HG03558 (cell line): Measurements from ENCODE around the gene COBL.
"Not testable (repeated sequence)": the region's sequence is repeated elsewhere in the genome, so short reads cannot be mapped to it uniquely, and the experiment has no call there.

Experiments used
- ATAC-seq: cut with Tn5 transposase; IDR thresholded peaks from one replicate; pipeline ENCODE4 v1.9.1; 2021; ENCODE audit warnings: moderate number of reproducible peaks; ENCODE audit not compliant: unreplicated experiment; ENCODE audit errors: extremely low read depth

Gene COBL

DNA sequence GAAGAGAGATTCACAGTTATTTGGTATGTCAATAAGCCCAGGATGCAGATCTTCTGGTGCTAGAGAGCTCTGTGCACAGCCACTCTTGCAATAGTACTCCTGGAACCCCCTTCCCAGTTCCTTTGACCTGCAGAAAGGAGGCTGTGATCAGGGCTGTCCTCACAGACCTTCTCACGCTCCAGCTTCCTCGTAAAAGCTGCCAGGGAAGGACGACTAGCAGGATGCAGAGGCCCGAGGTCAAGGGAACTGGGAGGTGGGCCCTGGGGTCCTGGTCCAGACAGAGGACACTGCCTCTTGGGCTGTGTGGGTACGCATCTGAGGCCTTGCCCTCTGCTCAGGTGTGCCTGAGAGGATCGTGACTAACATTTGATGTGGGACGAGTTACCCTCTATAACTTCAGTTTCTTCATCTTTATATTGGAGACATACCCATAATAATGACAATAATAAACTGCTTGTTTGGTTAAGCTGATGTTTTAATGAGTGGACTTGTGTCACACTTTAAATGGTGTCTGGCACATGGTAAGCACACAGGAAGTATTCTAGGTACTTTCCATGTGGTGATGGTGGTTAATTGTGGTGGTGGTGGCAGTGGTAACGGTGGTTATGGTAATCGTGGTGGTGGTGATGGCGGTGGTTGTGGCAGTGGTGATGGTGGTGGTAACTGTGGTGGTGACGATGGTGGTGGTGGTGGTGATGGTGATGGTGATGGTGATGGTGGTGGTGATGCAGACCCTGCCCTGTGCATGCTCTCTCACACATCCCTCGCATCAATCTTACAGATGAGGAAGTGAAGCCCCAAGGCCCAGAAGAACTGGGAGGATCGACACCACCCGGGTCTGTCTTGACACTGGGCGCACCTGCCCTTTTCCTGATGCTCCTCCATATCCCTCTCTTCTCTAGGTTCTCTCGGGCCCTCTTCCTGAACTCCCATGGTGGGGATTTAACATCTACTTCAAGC is 298.8 kb downstream of the COBL start:
- ATAC-seq, result no peak

DNA sequence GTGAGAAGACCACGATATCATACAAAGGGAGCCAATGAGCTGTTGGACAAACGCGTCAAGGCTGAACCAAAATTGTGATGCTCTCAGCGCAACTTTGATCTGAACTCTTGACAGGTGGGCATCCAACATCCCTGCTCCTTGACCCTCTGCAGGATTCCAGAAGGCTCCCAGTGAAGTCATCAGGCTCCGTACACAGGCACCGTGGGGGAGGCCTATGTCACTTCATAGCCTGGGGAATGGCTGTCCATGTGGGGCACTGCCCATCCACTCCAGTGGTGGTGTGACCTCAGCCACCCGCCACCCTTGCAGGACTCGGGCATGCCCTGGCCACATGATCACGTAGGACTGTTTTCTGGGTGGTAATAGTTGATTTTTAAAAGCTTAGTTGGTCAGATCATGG is 300.1 kb downstream of the COBL start:
- no peak for ATAC-seq

DNA sequence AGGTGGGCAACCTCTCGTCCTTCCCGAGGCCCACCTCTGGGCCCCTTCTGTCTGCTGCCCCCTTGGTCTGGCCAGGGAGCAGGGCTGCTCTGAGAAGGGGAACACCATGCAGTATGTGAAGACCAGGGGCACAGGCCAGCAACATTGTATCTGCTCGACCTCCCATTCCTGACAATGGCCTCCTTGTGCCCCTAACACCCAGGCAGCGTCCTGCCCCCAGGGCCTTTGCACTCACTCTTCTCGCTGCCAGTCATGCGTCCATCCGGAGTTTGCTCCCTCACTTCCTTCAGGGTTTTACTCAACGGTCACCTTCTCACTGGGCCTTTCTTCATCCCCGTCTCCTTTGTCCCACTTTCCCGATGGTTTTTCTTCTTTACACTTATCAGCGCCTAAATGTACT is 301.0 kb downstream of the COBL start:
- no peak for ATAC-seq

DNA sequence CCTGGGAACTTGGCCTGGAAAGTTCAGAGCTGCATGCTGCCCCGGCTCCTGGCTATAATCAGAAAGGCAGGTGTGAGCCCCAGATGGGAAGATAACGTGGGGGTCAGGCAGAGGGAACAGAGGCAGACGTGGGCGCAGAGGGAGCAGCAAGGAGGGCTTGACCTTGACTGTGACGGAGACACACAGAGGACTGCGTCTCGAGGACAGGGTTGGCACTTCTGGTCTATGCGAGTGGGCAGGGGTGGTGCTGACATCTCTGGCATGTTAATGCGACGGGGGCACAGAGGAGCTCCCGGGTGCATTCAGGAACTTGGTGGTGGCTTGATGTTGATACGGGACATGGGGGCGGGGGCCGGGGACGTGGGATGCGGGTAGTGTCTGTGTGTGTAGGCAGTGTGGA is 301.8 kb downstream of the COBL start:
- ATAC-seq, result no peak

DNA sequence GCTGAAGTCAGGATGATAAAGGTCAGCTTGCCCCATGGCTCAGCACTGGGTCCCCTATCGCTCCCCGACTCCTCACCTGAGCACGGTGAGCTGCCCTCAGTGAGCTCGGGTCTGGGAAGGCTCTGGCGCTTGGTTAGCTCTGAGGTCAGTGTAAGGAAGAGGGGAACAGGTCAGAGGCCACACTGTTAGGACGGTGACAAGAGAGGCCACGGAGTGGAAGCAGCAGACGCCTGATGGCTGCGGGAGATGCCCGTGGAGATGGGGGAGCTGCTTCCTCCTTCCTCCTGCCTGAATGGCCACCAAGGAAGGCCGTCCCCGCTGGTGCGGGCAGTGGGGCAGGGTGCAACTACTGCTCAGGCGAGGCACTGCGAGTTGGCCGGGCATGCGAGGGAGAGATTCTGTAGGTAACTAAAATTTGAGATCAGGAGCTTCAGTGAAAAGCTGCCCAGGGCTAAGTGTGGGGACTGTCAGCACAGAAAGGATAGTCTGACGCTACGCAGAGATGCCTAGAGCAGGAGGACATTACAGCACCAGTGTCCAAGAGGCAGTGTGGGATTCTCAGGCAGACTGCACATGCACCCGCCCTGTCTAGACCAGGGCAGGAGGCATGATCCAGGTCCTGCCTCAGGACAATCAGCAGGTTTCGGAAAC is 302.6 kb downstream of the COBL start:
- no peak for ATAC-seq

DNA sequence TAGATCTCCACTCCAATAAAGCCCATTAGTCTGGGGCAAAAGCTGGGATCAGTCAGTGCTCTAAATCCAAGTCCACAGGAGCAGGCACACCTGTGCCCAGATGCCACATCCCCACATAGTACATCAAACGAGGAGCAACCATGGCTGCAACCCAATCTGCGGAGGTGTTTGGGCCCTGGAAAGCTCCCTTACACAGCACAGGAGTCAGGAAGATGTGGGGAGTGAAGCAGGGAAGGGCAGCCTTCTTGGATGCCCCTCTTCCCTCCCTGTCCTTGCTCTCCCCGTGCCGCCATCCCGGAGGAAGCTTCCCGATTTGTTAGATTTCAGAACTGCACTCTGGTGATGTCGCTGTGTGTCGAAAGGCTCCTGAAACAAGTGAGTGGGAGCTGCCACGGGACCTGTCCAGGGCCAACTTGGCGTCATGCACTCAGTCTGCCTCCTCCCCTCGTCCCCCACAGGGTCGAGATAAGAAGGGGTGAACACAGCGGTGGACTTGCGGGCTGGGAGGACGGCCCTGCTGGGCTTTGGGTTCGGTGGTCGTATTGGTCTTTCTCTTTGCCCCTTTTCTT is 303.3 kb downstream of the COBL start:
- ATAC-seq, result no peak

DNA sequence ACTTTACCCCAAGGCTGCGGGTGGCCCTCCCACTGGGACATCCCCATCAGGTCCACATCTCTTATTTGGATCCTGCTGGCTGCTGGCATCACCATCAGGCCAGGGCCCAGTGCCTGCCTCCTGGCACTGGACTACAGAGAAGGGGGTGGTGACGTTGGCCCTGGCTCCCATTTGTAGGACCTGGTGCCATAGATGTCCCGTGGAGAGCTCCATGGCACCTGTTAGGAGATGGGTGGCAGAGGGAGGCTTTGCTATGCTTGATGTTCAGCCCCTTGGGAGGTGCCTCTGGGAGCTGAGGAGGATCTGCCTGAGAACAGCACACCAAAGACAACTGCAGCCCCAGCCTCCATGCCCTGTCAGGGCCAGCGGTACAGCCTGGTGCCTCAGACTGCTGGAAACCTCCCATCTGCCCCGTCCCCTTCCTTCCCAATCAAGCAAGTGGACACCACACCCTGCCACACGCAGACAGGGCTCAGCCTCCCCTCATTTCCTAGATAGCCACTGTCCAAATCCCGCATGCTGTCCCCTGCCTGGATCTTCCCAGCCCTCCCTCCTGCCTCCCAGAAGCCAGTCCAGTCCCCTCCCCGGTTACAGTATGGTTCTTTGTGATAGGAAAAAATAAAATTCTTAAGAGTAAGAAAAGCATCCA is 303.9 kb downstream of the COBL start:
- no peak for ATAC-seq

DNA sequence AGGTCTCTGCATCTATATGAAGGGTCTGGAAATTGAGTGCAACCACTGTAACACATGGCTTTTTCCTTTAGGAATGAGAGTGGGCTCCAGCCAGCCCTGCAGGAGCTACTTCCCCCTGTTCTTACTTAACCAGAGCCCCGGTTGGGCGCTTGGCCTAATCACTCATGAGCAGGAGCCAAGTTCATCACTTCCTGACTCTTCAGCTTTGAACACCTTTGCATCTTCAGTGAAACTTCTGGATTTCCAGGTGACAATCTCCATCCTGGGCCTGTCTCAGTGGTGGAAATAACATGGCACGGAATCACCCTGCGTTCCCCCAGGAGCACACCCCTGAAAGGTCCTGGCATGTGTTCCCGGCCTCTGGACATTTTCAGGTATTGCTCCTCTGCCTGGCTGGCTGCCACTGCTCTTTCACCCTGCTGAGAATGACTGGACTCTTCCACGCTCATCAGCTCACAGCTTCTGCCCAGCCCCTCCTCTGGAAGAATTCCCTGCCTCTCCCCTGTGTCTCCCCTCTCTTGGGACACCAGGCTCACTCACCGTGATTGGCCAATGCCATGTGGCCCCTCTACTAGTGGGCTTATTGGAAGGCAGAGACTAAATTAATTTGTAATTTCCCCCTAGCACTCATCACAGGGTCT is 304.8 kb downstream of the COBL start:
- no peak for ATAC-seq

DNA sequence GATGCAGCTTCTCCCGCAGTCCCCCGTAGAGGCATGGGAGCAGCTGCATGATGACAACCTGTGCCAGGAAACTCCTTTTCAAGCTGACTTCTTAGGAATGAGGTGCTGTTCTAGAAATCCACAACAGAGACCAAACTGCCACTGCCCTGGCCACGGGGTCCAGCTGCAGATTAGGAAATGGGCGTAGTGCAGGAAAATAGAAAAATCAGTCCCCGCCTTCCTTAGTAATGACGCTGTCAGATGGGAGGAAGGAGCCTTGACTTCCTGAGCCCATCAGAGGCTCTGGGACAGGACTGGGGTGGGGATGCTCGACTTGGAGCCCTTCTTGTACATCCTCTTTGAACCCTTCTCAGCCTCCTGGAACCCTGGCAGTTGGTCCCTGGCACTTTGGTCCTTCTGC is 306.1 kb downstream of the COBL start:
- ATAC-seq, result no peak

DNA sequence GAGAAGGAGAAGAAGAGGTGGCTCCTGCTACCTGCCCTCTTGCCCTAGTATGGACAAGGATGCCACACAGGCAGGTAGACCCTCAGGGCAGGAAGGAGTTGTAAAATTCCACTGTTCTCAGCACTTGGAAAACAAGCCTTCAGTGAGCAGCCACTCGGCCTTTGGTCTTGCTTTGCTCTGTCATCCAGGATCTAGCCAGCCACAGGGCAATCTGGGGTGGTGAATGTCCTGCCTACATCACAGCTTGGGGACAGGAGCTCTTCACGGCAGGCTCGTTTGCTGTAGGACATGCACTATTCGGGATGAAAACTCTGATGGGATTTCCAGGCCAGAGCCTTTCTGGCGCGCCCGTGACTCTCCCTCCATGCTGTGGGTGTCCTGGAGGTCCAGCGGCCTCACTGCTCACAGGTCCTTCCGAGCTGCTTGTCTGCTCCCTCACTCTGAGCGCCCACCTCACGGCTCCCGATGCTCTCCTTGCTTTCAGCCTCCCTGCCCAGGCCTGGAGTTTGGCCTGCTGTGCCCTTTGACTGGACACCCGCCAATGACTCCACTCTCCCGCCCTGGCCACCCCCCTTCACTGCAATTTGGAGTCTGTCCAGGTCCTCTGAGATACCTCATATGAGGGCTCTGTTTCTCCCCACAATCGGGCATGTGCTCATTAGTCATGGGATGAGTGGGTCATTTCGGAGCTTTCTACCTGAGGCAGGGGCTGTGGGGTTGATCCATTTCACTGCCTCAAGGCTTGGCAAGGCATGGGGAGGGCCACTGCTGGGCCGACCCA is 306.7 kb downstream of the COBL start:
- no peak for ATAC-seq

DNA sequence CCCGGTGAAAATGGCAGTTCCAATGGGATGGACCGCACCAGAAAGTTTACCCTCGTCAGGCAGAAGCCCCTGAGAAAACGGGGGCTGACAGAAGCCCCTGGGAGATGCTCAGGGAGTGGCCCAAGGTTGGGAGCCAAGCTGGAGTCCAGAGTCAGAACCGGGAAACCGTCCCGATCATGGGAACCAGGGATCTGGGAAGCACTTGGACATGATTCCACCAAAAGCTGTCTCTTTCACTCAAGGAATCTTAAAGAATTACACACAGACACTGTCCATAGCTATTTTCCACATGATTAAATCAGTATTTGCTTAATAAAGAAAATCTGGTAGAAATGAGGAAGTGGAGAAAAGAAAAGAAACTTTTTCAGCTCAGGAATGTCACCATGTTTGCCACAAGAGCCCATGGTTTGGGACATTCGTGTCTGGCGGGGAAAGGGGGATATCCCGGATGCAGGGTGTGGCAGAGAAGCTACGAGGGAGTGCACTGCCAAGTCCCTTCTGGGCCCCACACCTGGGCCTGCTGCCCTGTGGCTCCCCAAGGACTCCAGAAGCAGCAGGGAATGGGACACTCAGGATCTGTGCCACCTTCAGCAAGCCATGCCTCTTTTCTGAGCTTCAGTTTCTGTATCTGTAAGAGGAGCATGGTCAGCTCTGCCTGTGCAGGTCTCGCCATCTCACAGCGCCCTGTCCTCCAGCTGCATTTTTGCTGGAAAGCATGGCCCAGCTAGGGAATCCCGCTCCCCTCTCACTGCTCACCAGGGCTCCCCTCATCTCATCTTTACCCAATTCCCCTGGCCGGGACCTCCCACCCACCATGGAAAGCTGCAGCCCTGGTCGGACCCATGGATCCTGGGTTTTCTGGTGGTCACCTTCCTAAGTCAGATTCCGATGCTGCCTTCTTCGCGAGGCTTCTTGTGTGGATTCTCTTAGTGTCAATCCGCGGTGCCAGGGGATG is 308.8 kb downstream of the COBL start:
- ATAC-seq, result no peak

DNA sequence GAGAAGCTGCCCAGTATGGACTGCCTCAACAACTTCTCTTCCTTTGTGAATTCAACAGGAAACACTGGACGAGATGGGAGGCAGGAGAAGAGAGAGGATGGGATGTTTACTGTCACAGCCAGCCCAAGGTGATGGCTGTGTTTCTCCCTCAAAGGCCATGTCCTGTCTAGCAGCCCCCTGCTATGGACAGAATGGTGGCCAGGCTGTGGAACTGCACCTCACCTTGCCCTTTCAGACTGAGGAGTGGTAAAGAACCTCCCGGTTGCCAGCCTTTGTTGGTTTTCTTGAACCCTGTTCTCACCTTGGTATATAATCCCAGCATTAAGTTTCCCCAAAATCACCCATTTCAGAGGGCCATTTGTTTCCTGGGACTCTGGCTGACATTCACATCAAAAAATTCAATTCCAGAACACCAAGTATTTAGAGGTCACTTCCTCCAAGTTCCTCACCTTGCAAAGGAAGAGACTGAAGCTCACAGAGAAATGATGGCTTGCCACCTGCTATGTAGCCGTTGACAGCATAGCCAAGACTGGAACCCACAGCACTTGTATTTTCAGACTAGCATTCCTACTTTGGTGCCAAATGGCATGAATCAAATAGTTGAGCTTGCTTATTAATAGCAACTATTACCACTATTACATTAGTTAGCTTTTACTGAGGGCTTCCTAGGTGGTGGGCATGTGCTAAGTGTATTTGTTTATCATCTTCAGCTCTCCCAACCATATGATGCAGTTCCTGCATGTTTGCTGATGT is 309.9 kb downstream of the COBL start:
- ATAC-seq, result no peak

DNA sequence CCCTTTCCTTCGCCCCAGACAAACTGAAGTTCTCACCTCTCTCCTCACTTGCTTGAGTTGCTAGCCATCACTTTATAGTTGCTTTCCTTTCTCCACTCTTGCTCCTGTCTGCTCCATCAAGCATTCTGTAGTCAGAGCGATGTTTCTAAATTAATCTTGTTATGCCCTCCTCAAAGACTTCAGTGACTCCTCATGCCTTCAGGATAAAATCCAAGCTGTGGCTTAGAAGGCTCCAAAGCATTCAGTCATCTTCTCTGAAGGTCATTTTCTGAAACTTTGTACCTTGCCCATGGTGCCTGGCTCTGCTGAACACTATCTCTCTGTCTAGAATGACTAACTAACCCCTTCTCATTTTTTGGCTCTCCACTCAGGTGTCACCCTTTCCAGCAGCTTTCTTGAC is 311.5 kb downstream of the COBL start:
- ATAC-seq, result no peak

DNA sequence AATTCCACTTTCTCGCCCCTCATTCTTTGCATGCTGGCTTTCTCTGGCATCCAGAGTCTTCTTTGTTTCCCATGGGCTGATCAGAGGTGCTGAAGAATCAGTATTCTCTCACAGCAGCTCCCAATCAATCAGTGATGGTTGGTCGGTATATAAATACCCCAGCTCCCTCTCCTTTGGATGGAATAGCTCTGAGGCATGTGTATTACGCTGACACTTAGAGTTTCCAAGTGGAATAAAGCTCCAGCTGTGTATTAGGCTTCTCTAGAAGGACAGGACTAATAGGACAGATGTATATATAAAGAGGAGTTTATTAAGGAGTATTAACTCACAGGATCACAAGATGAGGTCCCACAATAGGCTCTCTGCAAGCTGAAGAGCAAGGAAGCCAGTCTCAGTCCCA is 315.7 kb downstream of the COBL start:
- no peak for ATAC-seq

DNA sequence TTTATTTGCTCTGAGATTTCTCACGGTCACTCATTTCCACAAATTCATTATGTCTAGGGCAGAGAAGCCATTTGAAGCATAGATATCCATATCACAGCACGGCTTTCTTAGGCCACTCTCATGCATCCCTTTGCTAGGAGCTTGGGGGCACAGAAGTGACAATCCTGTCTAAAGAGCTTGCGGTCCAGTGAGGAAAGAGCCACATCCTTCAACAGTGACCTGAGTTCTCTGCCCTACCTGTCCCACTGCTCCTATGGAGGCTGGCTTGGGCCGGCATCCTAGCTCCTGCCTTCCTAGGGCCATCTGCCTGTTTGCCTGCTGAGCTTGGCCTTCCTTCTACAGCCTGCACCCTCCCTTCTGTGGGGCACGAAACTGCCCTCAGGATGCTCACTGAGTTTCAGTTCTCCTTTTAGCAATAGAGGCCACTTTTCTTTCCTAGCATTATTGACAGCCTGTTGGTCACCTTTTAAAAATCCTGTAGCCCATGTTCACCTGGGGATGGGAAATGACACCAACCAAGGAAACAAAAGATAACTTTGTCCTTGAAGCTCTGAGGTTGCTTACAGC is 321.8 kb downstream of the COBL start:
- ATAC-seq, result no peak

DNA sequence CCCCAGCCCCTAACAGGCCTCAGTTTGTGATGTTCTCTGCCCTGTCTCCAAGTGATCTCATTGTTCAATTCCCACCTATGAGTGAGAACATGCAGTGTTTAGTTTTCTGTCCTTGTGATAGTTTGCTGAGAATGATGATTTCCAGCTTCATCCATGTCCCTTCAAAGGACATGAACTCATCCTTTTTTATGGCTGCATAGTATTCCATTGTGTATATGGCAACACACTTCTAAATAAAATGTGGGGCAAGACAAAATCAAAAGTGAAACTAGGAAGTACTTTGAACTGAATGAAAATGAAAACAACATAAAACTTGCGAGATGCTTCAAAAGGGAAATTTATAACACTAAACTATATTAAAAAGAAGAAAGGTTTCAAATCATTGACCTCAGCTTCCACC is 326.4 kb downstream of the COBL start:
- not testable (repeated sequence) for ATAC-seq

DNA sequence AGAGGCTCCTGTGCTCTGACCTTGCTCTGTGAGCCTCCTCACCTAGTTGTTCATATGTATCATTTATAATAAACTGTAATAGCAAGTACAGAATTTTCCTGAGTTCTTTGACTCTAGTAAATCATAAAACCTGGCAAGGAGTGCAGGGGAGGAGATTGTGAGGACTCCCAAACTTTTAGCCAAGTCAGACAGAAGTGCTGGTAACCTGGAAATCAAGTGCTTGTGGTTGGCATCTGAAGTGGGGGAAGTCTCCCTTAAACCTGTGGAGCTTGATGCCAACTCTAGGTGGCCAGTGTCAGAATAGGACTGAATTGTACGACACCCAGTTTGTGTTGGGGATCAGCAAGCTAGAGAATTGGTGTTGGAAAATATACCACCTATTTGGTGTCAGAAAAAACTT is 327.6 kb downstream of the COBL start:
- ATAC-seq, result no peak

DNA sequence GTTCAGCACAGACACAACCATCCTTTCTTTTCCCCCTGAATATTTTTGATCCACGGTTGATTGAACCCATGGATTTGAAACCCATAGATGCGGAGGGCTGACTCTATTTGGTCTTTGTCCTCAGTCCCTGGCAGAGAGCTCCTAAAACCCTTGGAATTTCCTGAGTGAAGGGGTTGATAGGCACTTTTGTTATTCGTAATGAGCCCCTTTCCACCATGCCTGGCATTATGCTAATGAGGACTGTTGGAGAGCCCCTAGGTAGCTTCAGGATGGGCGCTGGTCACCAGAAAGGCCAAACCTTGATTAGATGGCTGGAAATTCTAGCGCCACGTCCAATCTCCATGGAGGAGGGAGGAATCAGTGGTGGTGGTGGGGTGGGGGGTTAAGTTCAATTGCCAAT is 328.1 kb downstream of the COBL start:
- ATAC-seq, result no peak
